ENCODE results near the gene NF2.

DNA sequence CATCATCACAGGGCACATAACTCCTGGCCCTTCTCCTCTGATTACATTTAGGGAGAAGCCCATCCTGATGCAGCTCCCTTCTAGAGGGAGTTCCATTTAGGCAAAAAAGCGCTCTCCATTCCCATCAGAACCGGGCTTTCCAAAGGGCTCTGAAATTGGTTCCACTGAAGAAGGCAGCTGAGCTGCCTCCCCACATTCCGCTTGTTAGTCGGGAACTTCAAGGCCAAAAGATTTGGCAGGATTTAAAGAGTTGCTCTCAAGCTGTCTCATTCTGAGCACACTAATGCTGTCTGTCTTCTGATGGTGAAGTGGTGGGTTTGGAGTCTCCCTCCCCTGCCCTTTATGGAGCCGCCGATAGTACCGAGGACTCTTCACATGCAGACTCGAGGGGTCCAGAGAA is 89.7 kb downstream of the NF2 start:
- TF ChIP-seq, protein P1, sequence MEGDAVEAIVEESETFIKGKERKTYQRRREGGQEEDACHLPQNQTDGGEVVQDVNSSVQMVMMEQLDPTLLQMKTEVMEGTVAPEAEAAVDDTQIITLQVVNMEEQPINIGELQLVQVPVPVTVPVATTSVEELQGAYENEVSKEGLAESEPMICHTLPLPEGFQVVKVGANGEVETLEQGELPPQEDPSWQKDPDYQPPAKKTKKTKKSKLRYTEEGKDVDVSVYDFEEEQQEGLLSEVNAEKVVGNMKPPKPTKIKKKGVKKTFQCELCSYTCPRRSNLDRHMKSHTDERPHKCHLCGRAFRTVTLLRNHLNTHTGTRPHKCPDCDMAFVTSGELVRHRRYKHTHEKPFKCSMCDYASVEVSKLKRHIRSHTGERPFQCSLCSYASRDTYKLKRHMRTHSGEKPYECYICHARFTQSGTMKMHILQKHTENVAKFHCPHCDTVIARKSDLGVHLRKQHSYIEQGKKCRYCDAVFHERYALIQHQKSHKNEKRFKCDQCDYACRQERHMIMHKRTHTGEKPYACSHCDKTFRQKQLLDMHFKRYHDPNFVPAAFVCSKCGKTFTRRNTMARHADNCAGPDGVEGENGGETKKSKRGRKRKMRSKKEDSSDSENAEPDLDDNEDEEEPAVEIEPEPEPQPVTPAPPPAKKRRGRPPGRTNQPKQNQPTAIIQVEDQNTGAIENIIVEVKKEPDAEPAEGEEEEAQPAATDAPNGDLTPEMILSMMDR (IDR thresholded peaks at IDR 0.05; ENCODE audit: low read depth, low read length, poor library complexity, severe bottlenecking), result no peak
- no peak for TF ChIP-seq EZH2phosphoT487 (IDR thresholded peaks at IDR 0.05; ENCODE audit: borderline replicate concordance, low read length)
